COLO668 (cell line): ENCODE measurements around the gene IPO9.
"Not testable (repeated sequence)": the region's sequence is repeated elsewhere in the genome, so short reads cannot be mapped to it uniquely, and the experiment has no call there.

Experiments
- DNase-seq: peaks from one replicate; lab custom pipeline; 2025; ENCODE audit not compliant: unreplicated experiment; lab: John Stamatoyannopoulos, UW

The IPO9 gene

DNA sequence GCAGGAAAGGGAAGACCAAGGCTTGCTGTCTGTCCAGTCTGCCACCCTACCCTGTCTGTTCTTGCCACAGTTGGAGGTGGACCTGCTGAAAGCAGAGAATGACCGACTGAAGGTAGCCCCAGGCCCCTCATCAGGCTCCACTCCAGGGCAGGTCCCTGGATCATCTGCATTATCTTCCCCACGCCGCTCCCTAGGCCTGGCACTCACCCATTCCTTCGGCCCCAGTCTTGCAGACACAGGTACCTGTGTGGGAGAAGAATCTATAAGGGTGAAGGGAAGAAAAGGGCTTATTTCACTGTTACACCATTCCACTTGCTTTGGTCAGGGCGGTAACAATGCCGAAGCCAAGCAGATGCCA lies 20.3 kb upstream of the IPO9 start:
- no peak for DNase-seq

DNA sequence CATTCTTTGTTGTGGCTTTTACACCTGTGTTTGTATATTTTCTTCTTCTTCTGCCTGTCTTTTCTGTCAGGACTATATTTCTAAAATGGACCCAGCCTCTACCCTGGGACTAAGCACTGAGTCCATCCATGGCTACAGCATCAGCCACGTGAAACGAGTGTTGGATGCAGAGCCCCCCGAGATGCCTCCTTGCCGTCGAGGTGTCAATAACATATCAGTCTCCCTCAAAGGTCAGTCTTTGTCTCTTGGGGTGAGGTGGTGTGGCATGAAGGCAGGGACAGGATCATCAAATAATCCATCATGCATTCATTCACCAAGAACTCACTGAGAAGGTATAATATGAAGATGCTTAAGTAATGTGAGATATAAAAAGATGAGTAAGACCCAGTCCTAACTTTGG lies 19.1 kb upstream of the IPO9 start:
- no peak for DNase-seq

DNA sequence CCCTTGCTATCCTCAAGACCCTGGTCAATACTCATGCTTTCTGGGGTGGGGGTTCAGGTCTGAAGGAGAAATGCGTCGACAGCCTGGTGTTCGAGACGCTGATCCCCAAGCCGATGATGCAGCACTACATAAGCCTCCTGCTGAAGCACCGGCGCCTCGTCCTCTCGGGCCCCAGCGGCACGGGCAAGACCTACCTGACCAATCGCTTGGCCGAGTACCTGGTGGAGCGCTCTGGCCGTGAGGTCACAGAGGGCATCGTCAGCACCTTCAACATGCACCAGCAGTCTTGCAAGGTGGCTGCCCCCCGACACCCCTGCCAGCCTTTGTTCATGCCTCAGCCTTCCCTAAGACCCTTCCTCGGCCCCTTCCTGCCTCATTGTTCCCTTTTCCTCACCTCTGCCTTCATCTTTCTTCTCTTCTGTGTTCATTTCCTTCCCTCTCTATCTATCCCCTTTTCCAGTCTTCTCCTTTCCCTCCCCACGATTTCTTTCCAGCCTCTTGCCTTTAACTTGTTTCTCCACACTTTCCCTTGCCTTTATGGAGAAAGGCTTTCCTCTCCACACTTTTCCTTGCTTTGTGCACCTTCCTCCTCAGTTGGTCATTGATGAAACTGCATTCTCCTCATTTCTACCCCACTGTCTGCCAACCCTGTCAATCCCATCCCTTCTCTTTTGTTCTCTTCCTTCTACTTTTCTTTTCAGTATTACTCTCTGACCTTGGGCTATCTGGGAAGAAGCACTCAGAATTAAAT lies 18.3 kb upstream of the IPO9 start:
- DNase-seq: no peak

DNA sequence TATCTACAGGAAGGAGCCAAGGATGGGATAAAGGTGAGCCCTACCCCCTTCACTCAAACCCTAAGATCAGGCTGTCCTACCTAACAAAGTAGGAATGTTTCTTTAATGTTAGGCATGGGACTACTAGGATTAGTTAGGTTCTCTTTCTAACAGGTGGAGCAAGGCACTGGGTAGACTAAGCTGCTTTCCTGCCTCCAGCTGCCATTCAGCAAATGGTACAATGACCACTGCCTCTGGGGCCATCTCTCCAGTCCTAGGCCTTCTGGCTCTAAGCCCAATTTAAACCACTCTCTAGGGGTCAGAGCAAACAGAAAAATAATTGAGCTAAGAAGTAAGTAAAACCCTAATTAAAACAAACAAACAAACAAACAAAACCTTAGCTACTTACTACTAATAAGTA lies 15.7 kb upstream of the IPO9 start:
- DNase-seq: no peak

DNA sequence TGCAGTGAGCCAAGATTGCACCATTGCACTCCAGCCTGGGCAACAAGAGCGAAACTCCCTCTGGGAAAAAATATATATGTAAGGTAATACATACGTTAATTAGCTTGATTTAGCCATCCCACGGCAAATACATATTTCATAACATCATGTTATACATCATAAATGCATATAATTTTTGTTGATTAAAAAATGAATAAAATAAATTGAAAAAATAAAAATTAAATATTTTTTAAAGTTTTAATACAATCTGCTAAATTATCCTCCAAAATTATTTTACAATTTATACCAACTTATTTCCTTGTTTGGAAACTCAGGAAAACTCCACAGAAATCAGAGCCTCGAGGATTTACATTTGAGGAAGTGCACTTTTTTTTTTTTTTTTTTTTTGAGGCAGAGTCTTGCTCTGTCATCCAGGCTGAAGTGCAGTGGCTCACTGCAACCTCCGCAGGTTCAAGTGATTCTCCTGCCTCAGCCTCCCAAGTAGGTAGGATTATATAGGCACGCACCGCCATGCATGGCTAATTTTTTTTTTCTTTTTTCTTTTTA lies 12.6 kb upstream of the IPO9 start:
- no peak for DNase-seq

DNA sequence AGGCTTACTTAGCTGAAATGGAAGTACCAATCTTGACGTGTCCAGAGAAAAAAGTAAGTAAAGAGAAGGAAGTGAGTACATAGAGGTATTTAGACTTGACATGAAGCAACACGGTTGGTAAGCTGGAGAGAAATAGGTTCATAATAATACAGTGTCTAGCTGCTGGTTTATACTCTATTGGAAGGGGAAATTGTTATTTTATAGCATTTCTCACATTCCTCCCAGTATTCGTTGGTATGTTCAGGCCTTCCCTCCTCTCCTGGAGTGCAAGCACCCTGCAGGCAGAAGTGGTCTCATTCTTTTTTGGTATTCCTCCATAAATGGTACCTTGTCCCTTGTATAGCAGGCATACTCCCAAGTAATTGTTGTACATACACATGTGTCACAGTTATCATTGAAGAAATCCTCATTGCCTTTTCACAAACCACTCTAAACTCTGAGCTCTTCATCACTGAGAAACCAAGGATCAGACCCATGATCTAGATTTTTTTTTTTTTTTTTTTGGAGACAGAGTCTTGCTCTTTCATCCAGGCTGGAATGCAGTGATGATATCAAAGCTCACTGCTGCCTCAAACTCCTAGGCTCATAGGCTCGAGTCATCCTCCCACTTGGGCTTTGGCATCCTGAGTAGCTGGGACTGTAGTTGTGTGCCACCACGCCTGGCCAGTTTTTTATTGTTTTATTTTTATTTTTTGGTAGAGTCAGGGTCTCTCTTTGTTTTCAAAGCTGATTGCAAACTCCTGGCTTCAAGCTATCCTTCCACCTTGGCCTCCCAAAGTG lies 9.8 kb upstream of the IPO9 start:
- DNase-seq: no peak

DNA sequence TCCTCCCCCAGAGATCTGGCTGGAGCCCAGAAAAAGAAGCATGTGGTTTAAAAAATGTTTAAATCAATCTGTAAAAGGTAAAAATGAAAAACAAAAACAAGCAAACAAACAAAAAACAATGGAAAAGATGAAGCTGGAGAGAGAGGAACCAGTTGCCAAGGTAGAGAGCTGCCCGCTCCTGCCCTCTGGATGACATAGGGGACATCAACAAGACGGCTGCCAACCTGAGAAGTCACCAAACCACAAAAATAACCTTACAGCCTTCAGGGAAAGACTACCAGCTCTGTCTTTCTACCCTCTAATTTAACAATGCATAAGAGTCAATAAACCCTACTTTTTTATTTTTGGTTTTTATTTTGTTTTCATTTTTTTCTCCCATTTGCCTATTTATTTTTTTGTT lies 8.5 kb upstream of the IPO9 start:
- no peak for DNase-seq

DNA sequence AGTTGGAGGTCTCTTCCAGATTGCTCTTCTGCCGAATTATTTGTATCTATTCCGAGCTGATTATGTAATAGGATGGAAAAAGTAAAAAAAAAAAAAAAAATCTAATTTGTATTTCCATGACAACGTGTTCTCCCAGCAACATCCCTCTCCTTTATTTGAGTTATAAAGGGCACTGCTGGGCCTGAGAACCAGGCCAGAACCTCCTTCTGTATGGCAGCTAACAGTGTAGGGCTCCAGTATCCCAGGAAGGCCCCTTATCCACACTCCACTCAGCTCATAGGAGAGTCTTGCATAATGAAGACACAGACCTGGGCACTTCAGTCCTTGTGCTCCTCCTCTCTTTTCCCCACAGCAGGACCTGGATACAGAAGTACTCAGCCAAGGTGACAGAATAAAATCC lies 3.7 kb upstream of the IPO9 start:
- no peak for DNase-seq

DNA sequence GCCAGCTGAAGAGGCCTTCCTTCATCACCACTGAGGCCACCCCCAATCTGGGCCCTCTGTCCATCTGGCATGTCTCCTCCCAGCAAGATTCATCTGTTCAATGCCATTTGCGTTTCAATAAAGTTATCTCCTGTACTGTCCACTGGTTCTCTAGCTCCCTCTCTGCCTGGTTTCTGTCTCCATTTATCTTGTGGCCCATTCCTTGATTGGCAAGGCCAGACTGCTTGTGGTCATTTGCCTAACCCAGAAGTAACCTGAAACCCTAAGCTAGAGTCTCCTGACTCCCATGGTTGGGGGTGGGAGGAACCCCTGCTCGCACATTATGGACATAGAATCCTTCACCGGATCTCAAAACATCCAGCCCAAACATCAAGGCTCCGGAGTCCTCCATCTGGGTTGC lies 2.1 kb upstream of the IPO9 start:
- DNase-seq: no peak

DNA sequence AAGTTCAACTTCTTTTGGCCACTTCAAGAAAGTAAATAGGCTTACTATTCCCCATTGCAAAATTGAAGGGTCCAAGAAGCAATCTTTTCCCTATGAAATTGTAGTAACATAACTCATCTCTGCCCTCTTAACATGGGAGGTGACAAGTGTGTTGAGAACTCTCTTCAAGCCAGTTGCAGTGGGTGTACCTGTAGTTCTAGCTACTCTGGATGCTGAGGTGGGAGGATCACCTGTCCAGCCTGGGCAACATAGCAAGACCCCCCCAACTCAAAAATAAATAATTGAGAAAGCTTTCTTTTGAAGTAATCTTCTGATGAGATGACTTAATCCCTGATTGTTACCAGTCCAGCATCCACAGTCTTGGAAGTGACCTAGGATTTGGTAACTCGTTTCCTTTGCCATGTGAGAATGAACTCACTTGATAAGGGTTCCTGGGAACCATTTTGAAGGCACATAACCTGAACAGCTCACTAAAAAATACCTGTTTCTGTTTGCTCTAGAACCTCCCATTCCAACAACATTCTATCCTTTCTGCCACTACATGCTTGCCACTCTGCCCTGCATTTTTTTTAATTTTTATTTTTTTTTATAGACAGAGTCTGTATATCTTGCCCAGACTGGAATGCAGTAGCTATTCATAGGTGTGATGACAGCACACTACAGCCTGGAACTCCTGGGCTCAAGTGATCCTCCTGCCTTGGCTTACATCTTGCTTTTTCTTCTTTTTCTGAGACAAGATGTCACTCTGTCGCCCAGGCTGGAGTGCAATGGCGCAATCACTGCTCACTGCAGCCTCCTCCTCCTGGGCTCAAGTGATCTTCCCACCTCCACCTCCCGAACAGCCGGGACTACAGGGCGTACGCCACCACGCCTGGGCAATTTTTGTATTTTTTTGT lies 1.4 kb upstream of the IPO9 start:
- DNase-seq: no peak

DNA sequence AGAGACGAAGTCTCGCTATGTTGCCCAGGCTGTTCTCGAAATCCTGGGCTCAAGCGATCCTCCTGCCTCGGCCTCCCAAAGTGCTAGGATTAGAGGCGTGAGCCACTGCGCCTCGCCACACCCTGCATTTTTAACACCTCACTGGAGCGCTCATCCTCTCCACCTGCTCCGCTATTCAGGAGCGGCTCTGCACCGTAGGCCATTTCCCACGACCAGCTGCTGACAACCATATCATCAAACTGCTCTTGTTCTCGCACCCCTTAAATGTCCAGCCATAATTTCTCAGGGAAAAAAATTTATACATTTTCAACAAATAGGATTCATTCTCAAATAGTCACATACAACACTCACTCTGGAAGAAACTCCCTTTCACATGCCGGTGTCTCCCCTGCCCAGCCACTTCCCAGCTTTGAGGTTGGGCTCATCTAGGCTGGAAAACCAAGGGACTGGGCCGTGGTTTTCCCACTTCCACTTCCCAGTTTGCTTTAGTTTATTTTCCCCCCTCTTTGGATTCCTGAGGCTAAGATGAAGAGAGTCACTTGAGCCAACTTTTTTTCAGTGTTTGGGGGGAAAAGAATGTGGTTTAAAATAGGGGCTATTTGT lies 639 bp upstream of the IPO9 start:
- DNase-seq: no peak

DNA sequence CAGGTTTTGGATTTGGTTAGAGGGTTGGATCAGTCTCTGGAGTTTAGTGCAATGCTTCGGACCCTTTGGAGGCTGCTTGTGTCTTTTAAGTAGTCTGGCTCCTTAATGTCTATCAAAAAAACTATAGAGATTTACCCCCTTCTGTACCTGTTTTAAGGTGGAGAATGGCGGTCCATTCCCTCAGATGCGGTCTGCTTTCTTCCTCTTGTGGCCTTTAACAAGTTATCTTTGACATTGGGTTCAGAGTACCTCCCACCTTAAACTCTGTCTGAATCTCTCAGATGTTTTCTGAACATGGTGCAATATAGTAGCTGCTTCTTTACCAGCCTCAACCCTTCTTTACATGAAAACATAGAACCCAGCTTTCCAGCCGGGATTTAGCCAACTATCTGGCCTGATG lies 2.4 kb downstream of the IPO9 start:
- no peak for DNase-seq

DNA sequence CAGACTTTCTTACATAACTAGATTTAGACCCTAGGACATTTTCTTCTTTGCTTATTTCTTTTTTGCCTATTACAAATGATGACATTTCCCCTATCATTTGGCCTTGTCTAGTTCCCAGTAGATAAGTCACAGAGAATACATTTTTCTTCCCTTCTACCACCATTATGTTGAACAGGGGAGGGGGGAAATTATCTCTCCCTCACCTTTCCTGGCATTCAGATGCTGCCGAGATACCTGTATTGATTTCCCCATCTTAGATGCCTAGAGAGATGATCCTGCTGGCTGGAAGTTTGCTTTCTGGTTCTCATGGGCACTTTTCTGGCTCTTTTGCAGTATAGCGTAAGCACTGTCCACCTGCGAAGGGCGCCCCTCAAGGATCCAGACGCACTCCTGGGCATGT lies 5.7 kb downstream of the IPO9 start:
- DNase-seq: no peak

DNA sequence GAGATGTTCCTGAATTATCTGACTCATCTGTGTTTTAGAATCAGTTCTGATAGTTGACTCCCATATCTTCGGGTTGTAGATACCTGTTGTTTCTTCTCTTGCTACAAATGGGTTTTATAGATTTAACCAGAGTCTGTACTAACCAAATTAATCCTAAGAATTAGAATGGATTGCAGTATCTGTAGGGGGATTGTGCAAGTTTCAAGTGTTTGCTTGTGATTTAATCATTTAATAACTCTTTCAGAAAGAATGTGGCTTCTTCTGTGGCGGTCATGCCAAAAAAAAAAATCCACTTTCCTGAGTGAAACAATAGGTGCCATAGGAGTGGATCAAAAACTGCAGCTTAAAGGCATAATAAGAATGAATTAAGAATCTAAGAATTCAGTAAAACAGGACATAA lies 9.4 kb downstream of the IPO9 start:
- no peak for DNase-seq

DNA sequence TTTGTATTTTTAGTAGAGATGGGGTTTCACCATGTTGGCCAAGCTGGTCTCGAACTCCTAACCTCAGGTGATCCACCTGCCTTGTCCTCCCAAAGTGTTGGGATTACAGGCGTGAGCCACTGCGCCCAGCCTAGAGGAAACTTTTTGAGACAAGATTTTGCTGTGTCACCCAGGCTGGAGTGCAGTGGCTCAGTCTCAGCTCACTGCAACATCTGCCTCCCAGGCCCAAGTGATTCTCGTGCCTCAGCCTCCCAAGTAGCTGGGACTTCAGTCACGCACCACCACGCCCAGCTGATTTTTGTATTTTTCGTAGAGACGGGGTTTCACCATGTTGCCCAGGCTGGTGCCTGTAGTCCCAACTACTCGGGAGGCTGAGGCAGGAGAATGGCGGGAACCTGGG lies 10.1 kb downstream of the IPO9 start:
- DNase-seq: not testable (repeated sequence)

DNA sequence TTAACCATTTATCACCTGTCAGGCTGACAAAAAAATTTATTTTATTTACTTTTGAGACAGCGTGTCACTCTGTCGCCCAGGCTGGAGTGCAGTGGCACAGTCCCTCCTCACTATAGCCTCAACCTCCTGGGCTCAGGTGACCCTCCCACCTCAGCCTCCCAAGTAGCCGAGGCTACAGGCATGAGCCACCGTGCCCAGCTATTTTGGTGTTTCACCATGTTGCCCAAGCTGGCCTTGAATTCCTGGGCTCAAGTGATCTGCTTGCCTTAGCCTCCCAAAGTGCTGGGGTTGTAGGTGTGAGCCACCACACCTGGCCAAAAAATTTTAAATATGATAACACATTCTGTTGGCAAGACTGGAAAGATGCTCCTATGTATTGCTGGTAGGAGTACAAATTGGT lies 11.1 kb downstream of the IPO9 start:
- no peak for DNase-seq

DNA sequence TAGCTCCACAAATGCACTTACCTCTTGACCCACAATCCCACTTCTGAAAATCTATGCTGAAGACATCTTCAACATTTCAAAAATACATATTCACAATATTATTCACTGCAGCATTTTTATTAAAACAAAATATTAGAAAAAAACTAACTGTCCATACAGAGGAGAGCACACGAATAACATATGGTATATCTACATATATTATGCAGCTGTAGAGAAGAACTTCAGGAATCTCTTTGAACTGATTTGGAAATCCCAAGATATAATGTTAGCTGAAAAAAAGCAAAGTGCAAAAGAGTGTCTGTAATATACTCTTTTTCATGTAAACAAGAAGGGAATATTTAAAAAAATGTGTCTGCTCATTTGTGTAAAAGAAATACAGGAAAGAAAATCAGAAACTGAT lies 11.5 kb downstream of the IPO9 start:
- no peak for DNase-seq

DNA sequence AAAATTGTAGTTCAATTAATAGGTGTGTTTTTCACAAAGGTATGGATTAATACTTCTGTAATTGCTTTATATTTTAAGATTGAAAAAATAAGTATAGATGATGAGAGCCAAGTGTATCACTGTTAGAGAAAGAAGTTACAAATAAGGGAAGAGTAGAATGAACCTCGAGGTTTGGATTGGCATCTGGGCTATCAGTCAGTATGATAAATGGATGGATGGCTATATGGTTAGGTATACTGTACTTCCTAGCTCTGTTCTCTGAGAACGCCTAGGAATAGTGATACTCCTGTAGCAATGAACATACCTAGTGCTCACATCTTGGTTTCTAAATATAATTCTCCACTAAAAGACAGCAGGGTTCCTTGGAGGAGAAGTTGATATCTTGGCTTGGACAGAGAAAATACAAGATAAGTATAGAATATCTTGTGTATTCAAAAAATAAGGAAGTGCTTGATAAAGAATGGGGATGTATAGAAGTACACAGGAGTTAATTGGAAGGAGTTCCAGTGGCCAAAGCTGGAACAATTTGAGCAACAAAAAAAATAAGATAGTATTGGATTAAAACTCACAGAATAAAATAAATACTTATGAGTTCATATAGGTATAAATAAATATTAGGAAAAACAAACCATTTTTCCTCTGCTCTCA lies 12.4 kb downstream of the IPO9 start:
- DNase-seq: no peak

DNA sequence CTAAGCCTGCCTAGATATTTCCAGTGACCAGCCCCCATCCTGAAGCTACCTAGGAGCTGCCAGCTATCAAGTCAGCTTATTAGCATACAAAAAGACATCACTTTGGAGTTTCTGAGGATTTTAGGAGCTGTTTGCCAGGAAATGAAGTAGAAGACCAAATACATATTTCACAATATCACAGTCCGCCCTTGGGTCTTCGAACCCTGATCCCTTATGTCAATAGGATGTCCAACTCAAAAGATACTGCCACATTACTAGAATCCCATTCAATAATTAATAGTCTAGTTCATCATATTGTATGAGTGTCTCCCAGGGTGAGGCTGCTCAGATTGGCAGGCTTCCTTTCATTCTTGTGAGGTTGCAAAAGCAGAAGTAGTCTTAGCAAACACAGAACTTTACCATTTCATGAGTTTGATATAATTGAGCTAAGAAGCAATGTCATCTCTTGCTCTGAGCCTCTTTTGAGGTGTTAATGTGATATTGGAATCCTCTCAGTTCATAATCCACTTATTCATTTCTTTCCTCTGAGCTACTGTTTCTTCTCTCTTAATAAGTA lies 13.6 kb downstream of the IPO9 start:
- DNase-seq: no peak

DNA sequence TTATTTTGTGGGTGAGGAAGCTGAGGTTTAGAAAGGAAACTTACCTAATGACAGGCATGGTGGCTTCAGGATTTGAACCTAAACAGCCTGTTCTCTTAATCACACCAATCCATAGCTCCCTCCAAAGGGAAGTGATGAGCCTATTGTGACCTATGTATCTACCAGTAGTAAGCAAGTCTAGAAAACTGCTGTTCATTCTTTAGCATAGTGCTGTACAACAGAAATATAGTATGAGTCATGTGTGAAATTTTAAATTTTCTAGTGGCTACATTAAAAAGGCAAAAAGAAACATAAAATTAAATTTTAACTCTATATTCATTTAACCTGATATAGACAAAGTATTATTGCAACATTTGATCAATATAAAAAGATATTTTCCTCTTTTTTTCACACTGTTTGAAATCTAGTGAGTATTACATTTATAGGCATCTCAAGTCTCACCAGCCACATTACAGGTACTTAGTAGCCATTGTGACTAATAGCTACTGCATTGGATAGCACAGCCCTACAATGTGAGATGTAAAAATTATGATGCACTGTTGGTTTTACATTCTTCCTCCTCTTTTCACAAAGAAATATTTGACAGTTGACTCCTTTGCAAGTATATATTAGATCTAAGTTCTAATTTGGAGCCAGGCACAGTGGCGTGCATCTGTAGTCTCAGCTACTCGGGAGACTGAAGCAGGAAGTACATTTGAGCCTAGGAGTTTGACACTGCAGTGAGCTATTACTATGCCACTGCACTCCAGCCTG lies 16.6 kb downstream of the IPO9 start:
- no peak for DNase-seq
